GM21367 (cell line): ENCODE measurements around the gene WFDC11.
"Not testable (repeated sequence)": the region's sequence is repeated elsewhere in the genome, so short reads cannot be mapped to it uniquely, and the experiment has no call there.

Experiments
- ATAC-seq: cut with Tn5 transposase; IDR thresholded peaks from one replicate; pipeline ENCODE4 v1.9.1; 2021; ENCODE audit not compliant: unreplicated experiment

The WFDC11 gene

GRCh38 chr20:45670139-45670538 lies at the start of gene WFDC11:
TSS of gene WFDC11 (minus strand) at chr20:45670239. CDS start at chr20:45650600, 19,639 bp downstream.
- ATAC-seq = no peak

- ATAC-seq = not testable (repeated sequence)
Measured at GRCh38 chr20:45716141-45716688, 46.2 kb upstream of the WFDC11 start.

- no peak for ATAC-seq
Measured at GRCh38 chr20:45704969-45705637, 35.1 kb upstream of the WFDC11 start, which contains the start of gene WFDC10B. TSS of gene WFDC10B (minus strand) at chr20:45705019. CDS start at chr20:45685992, 19,027 bp downstream.

- no peak for ATAC-seq
Measured at GRCh38 chr20:45701873-45702272, 31.8 kb upstream of the WFDC11 start, which contains the start of gene WFDC13. TSS of gene WFDC13 (plus strand) at chr20:45702038. CDS start at chr20:45702124, 86 bp downstream.

- no peak for ATAC-seq
Measured at GRCh38 chr20:45701104-45701503, 31.1 kb upstream of the WFDC11 start.

- ATAC-seq = no peak
Measured at GRCh38 chr20:45695496-45695895, 25.5 kb upstream of the WFDC11 start.

GRCh38 chr20:45693346-45693745 lies 23.3 kb upstream of the WFDC11 start:
- ATAC-seq = not testable (repeated sequence)

- ATAC-seq = no peak
Measured at GRCh38 chr20:45685896-45686295, 15.9 kb upstream of the WFDC11 start.

- no peak for ATAC-seq
Measured at GRCh38 chr20:45679650-45680049, 9.6 kb upstream of the WFDC11 start.

- no peak for ATAC-seq
Measured at GRCh38 chr20:45672765-45673164, 2.7 kb upstream of the WFDC11 start.

GRCh38 chr20:45657038-45657437 lies 13.0 kb downstream of the WFDC11 start:
- not testable (repeated sequence) for ATAC-seq

- not testable (repeated sequence) for ATAC-seq
Measured at GRCh38 chr20:45651726-45652125, 18.3 kb downstream of the WFDC11 start.

- no peak for ATAC-seq
Measured at GRCh38 chr20:45649312-45649863, 20.7 kb downstream of the WFDC11 start.

GRCh38 chr20:45647441-45648050 lies 22.5 kb downstream of the WFDC11 start:
- no peak for ATAC-seq

- no peak for ATAC-seq
Measured at GRCh38 chr20:45646875-45647274, 23.2 kb downstream of the WFDC11 start.

GRCh38 chr20:45645869-45646268 lies 24.2 kb downstream of the WFDC11 start:
- not testable (repeated sequence) for ATAC-seq

- ATAC-seq = not testable (repeated sequence)
Measured at GRCh38 chr20:45641076-45641475, 29.0 kb downstream of the WFDC11 start.

GRCh38 chr20:45639687-45640086 lies 30.4 kb downstream of the WFDC11 start:
- ATAC-seq = no peak

- no peak for ATAC-seq
Measured at GRCh38 chr20:45636513-45636912, 33.5 kb downstream of the WFDC11 start.

- no peak for ATAC-seq
Measured at GRCh38 chr20:45631184-45631583, 38.9 kb downstream of the WFDC11 start, which contains the start of gene WFDC9. TSS of gene WFDC9 (minus strand) at chr20:45631284. CDS start at chr20:45610181, 21,103 bp downstream.

- no peak for ATAC-seq
Measured at GRCh38 chr20:45630371-45630770, 39.7 kb downstream of the WFDC11 start.
